B cell (primary cell): Measurements from ENCODE around the gene RBM17. TPM values are rescaled to one million over a fixed set of nuclear protein-coding genes. Genes with fewer than 3 reads are reported as not detected.

Experiments
- ATAC-seq: fragments of 200-7000 bp; cut with Tn5 transposase; one replicate; pipeline ENCODE4 v1.10.0; 2021; ENCODE audit warnings: low read depth, mild to moderate bottlenecking, moderate number of reproducible peaks, moderate library complexity
- CTCF ChIA-PET: fragments of 350-600 bp; sonication (Branson Sonifier 250); formaldehyde crosslinking; loops from one replicate; lab custom pipeline; 2021; ENCODE audit warnings: antibody characterized with exemption, inconsistent platforms; lab: Charles Lee
- POLR2A ChIA-PET: fragments of 350-600 bp; sonication (Branson Sonifier 250); formaldehyde crosslinking; loops from one replicate; lab custom pipeline; 2021; ENCODE audit warnings: antibody characterized with exemption; lab: Charles Lee
- DNase-seq: peaks from one replicate; pipeline ENCODE4 v3.0.0; 2013
- H2AFZ ChIP-seq: 2 replicates; pipeline ENCODE4 v1.6.1; 2012; ENCODE audit warnings: mild to moderate bottlenecking, low read depth, low read length; ENCODE audit not compliant: insufficient read depth, poor library complexity, severe bottlenecking
- H3K27ac ChIP-seq, 2 donors: 1 replicate in 1 of 2; 2 replicates in 1 of 2; pipeline ENCODE4 v1.5.1; 2012 to 2013; ENCODE audit warnings: low read length in 2 of 2, mild to moderate bottlenecking in 2 of 2, moderate library complexity in 1 of 2
- H3K27me3 ChIP-seq, 4 experiments: fragments of 200-600 bp in 1 of 4; sonication (generic) in 1 of 4; replicated peaks in 1 of 4; 1 replicate in 2 of 4; 2 replicates in 2 of 4; pipeline versions ENCODE4 v1.6.1 to v1.7.0; 2013 to 2016; ENCODE audit warnings: low read length in 3 of 4, mild to moderate bottlenecking in 2 of 4, mixed read lengths in 1 of 4, moderate library complexity in 1 of 4; ENCODE audit not compliant: insufficient read depth in 4 of 4, control insufficient read depth in 3 of 4; ENCODE audit errors: control extremely low read depth in 1 of 4
- H3K36me3 ChIP-seq, 2 experiments: replicated peaks in 1 of 2; 1 replicate in 1 of 2; 2 replicates in 1 of 2; pipeline versions ENCODE4 v1.6.1 to v1.7.1; 2013; ENCODE audit warnings: low read length in 1 of 2; ENCODE audit not compliant: insufficient read depth in 2 of 2, control insufficient read depth in 1 of 2; ENCODE audit errors: control extremely low read depth in 1 of 2, extremely low read depth in 1 of 2
- H3K4me1 ChIP-seq, 2 donors: fragments of 200-600 bp in 1 of 2; sonication (generic) in 1 of 2; 1 replicate in 1 of 2; 2 replicates in 1 of 2; pipeline versions ENCODE4 v1.5.1 to v1.6.1; 2013 to 2017; ENCODE audit warnings: low read length in 2 of 2; ENCODE audit not compliant: control insufficient read depth in 2 of 2, insufficient read depth in 2 of 2
- H3K4me2 ChIP-seq: replicated peaks from 2 replicates; pipeline ENCODE3; 2012; ENCODE audit warnings: mild to moderate bottlenecking, low read depth, low read length; ENCODE audit not compliant: poor library complexity, severe bottlenecking
- H3K4me3 ChIP-seq, 5 experiments: fragments of 200-600 bp in 1 of 5; sonication (generic) in 1 of 5; 1 replicate in 3 of 5; 2 replicates in 2 of 5; pipeline versions ENCODE4 v1.5.1 to v1.7.0; 2011 to 2016; ENCODE audit warnings: low read length in 4 of 5, mild to moderate bottlenecking in 4 of 5, low read depth in 2 of 5, control low read depth in 1 of 5, moderate library complexity in 1 of 5; ENCODE audit not compliant: insufficient read depth in 1 of 5; ENCODE audit errors: control extremely low read depth in 1 of 5, extremely low read depth in 1 of 5
- H3K79me2 ChIP-seq: fragments of 200-600 bp; sonication (generic); one replicate; pipeline ENCODE4 v1.6.0; 2016; ENCODE audit warnings: low read length; ENCODE audit not compliant: control insufficient read depth, insufficient read depth
- H3K9ac ChIP-seq: fragments of 200-600 bp; sonication (generic); 2 replicates; pipeline ENCODE4 v1.6.1; 2017; ENCODE audit warnings: mild to moderate bottlenecking, low read length, moderate library complexity
- H3K9me3 ChIP-seq, 3 donors: one replicate each; pipeline versions ENCODE4 v1.6.1 to v1.7.1; 2013; ENCODE audit warnings: low read length in 2 of 3; ENCODE audit not compliant: control insufficient read depth in 2 of 3, insufficient read depth in 1 of 3; ENCODE audit errors: control extremely low read depth in 1 of 3
- H4K20me1 ChIP-seq: 2 replicates; pipeline ENCODE4 v1.6.0; 2012; ENCODE audit warnings: mild to moderate bottlenecking, low read length; ENCODE audit not compliant: insufficient read depth, control insufficient read depth, poor library complexity, severe bottlenecking
- H3K27ac Mint-ChIP-seq: one replicate; pipeline ENCODE4 v1.8.0; 2021; ENCODE audit warnings: mixed read lengths
- H3K27me3 Mint-ChIP-seq: one replicate; pipeline ENCODE4 v1.8.0; 2021; ENCODE audit warnings: mixed read lengths
- H3K4me1 Mint-ChIP-seq: one replicate; pipeline ENCODE4 v1.8.0; 2021; ENCODE audit warnings: mixed read lengths
- H3K4me3 Mint-ChIP-seq: one replicate; pipeline ENCODE4 v1.8.0; 2021; ENCODE audit warnings: mixed read lengths
- H3K9me3 Mint-ChIP-seq: one replicate; pipeline ENCODE4 v1.8.0; 2022; ENCODE audit warnings: mixed read lengths; ENCODE audit not compliant: insufficient read depth
- EZH2 ChIP-seq: IDR thresholded peaks from 2 replicates; pipeline ENCODE4 v1.6.1; 2012; ENCODE audit warnings: borderline replicate concordance, low read depth, mild to moderate bottlenecking, moderate library complexity, low read length; ENCODE audit not compliant: insufficient read depth, poor library complexity, severe bottlenecking
- WGBS: methylation state at CpG from one replicate; pipeline ENCODE4 v1.1.5; 2013; ENCODE audit warnings: missing lambda C conversion rate; ENCODE audit not compliant: insufficient coverage; 5-methylcytosine and 5-hydroxymethylcytosine counted together
- intact Hi-C: fragments of 100-400 bp; cut with micrococcal nuclease; formaldehyde crosslinking; loops from one replicate; pipeline ENCODE4 v1.10.0; 2022
- polyA plus RNA-seq: library from polyadenylated mRNA; depleted of rRNA; stranded (reverse); fragments of >200 nt; gene quantifications from 2 replicates; pipeline ENCODE4 v1.2.3, GENCODE V29; 2012
- total RNA-seq, 2 donors: library from RNA; stranded (reverse); fragments of 120-200 nt in 1 of 2; gene quantifications; 1 replicate in 1 of 2; 2 replicates in 1 of 2; pipeline versions ENCODE4 v1.2.3 to v1.2.4, GENCODE V29; 2013 to 2022
- TF ChIP-seq, protein P1 (sequence below): fragments of 200-600 bp; IDR thresholded peaks from one replicate; pipeline ENCODE4 v1.8.0; 2022; ENCODE audit warnings: antibody characterized with exemption, mild to moderate bottlenecking

Gene RBM17
- total and polyA plus RNA-seq, 2 donors (not counting 1 experiment from before 2014, with no cell fraction given), result 34.7 to 168 TPM

DNA sequence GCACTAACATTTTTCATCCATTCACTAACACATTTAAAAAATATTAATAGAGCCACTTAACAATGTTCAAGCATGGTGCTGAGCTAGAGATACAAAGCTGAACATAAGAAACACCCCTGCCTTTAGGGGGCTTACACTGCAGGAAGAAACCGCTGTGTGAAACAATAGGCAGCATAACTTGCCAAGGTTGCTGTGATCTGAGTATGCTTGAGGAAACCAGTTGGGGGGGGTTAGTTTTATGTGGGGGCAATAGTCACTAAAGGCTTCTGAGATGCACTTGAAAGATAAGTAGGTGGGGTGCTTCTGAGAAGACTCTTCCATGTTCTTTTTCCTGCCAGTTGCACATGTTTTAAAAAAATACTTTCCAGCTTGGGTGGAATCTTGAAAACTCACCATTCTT is 2.8 kb downstream of the RBM17 start:
- H3K27ac Mint-ChIP-seq, result no peak overlapping the region
- H3K27me3 Mint-ChIP-seq, result no peaks in the 10 kb centered on the region
- ChIA-PET CTCF (interaction anchor here (1.6 to 4.9 kb wide), 2 partner anchors 59 to 77 kb away, joined by 3 to 27 read pairs; no protein-coding TSS in a partner anchor), POLR2A (no interaction called here)
- peaks cover 34% of the 10 kb centered on the region in 2 donors for H3K4me1 ChIP-seq
- peaks cover 56% of the 10 kb centered on the region for H4K20me1 ChIP-seq
- no peak overlapping the region for H2AFZ ChIP-seq
- no peaks in the 10 kb centered on the region for H3K9me3 ChIP-seq
- TF ChIP-seq, protein P1, sequence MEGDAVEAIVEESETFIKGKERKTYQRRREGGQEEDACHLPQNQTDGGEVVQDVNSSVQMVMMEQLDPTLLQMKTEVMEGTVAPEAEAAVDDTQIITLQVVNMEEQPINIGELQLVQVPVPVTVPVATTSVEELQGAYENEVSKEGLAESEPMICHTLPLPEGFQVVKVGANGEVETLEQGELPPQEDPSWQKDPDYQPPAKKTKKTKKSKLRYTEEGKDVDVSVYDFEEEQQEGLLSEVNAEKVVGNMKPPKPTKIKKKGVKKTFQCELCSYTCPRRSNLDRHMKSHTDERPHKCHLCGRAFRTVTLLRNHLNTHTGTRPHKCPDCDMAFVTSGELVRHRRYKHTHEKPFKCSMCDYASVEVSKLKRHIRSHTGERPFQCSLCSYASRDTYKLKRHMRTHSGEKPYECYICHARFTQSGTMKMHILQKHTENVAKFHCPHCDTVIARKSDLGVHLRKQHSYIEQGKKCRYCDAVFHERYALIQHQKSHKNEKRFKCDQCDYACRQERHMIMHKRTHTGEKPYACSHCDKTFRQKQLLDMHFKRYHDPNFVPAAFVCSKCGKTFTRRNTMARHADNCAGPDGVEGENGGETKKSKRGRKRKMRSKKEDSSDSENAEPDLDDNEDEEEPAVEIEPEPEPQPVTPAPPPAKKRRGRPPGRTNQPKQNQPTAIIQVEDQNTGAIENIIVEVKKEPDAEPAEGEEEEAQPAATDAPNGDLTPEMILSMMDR, result no peak
- no peak for TF ChIP-seq EZH2
- H3K9me3 Mint-ChIP-seq, result no peaks in the 10 kb centered on the region
- DNase-seq (no peak), ATAC-seq (no peak)
- WGBS, result 40% methylated on average over 1 of the region's 1 CpG
- H3K9ac ChIP-seq, result no peak overlapping the region
- H3K4me3 Mint-ChIP-seq, result no peak overlapping the region
- H3K4me3 ChIP-seq, result no peak overlapping the region
- H3K27me3 ChIP-seq, result no peaks in the 10 kb centered on the region
- H3K79me2 ChIP-seq, result peaks cover 77% of the 10 kb centered on the region
- H3K4me1 Mint-ChIP-seq, result peaks cover 77% of the 10 kb centered on the region
- peak overlapping the region; percentile 10 for H3K4me2 ChIP-seq
- peaks cover 0 to 2% of the 10 kb centered on the region in 2 experiments for H3K36me3 ChIP-seq
- no peak overlapping the region for H3K27ac ChIP-seq
- intact Hi-C loops, result no loop called here

- H3K27me3 Mint-ChIP-seq, result no peaks in the 10 kb centered on the region
- no peaks in the 10 kb centered on the region for H3K9me3 Mint-ChIP-seq
- intact Hi-C loops, result no loop called here
- H3K4me1 ChIP-seq, result peaks cover 26 to 30% of the 10 kb centered on the region in 2 donors
- H2AFZ ChIP-seq, result no peak overlapping the region
- no peak overlapping the region for H3K4me2 ChIP-seq
- H3K4me3 Mint-ChIP-seq, result no peak overlapping the region
- TF ChIP-seq, protein P1, result no peak
- no peak for TF ChIP-seq EZH2
- peaks cover 66% of the 10 kb centered on the region for H3K4me1 Mint-ChIP-seq
- no peak overlapping the region for H3K27ac Mint-ChIP-seq
- H3K27me3 ChIP-seq, result no peaks in the 10 kb centered on the region
- no peak for DNase-seq
- no peak for ATAC-seq
- 70% methylated on average over 2 of the region's 2 CpGs for WGBS
- no peak overlapping the region for H3K4me3 ChIP-seq
- ChIA-PET CTCF (interaction anchor here (1.0 to 4.9 kb wide), 3 partner anchors 12 to 309 kb away, joined by 3 to 27 read pairs (median 5); no protein-coding TSS in a partner anchor), POLR2A (no interaction called here)
- H4K20me1 ChIP-seq, result peaks cover 67% of the 10 kb centered on the region
- peaks cover 3 to 8% of the 10 kb centered on the region in 2 experiments for H3K36me3 ChIP-seq
- H3K27ac ChIP-seq, result no peak overlapping the region
- no peak overlapping the region for H3K9ac ChIP-seq
- H3K9me3 ChIP-seq, result no peaks in the 10 kb centered on the region
- peaks cover 88% of the 10 kb centered on the region for H3K79me2 ChIP-seq
Observed at GRCh38 chr10:6092731-6093130, 3.9 kb downstream of the RBM17 start.
